Measurements from ENCODE around the gene SSTR3.
A peak's percentile ranks its signal among the peaks of the same experiment; 100 is the strongest.

SSTR3 gene

DNA sequence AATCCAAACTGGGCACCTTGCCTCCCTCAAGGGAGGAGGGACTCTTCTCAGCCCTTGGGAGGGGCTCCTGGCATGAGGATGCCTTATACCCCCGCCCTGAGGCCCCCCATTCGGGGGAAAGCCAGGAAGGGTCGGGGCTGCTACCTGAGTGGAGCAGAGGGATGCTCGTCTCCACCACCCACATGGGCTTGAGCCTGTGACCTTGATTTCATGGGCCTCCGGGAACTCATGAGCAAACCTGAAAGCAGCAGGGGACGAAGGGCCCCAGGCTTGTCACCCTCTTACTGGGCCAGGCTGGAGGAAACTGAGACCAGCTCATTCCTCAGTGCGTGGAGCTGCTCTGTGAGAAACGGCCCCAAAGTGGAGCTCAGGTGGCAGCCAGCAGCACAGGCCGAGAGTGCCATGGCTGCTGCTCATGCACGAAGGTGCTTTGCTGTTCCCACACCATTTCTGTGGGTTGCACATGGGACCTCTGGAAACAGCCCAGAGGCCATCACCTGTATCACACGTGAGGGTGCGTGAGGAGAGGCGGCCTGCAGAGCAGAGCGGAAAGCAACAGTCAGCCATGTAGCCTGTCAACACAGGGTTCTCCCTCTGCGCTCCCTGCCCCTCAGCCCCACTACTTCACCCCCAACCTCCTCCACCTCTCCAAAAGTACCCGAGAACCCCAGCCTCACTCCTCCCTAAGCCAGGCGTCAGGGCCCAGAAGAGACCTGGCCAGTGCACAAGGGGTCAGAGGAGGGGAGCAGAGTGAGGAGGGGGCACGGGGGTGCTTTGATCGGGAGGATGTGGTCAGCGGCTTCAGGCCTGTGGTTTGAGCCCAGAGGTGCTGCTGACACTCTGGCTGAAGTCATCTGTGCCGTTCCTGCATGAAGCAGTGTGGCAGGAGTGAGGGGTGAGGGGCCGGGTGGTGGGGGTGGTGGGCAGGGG is 48.4 kb downstream of the SSTR3 start:
- no peak for DNase-seq

DNA sequence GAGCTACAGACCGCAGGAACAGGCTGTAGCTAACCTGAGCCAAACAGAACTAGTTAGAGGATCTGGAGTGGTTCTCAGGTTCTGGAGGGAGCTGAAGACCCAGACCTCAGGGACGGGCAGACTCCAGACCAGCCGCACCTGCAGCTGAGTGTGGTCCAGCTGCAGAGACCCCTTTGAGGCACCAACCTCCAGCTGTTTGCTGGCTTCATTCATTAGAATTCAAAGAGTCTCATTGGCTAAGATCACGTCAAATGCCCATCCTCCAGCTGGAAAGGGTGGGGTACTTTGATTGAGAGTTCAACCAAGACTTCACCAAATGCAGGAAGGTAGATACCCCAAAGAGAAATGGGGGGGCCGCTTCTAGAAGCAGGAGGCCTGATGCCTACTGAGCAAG is 49.2 kb downstream of the SSTR3 start:
- no peak for DNase-seq

DNA sequence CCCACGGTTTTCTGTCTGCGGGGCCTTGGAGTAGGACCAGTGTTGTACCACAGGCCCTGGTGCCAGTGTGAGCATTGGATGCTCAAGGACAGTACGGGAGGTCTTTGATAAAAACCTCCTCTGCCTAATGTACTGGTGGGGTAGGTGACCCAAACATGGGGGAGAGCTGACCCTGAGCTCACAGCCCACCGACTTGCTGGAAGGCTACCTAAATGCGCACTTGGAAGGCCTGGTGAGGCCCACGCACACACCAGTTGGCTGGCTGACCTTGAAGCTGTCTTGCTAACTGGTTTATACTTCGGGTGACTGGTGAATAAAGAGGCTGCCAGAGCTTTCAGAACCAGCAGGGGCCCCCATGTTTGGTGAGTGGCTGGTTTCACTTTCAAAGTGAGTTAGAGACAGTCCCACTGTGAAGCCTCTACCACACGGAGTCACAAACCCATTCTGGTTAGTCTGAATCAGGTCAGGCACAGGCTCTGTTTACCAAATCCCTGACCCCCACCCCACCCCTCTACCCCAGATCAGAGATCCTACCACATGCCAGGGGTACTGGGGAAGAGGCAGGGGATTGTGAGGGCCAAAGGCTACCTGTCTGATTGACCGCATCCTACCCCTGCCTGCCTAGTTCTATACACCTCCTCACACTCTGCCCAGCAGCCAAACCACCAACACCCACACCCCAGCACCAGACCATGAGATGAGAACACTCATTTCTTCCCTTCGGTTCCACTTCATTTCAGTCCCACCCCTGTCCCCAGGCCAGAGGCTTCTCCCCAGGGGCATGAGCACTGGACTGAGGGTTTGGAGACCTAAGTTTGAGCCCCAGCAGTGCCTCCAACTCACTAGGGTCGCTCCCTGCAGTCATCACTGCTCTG is 49.8 kb downstream of the SSTR3 start:
- peak; percentile 71 to 74 for DNase-seq

DNA sequence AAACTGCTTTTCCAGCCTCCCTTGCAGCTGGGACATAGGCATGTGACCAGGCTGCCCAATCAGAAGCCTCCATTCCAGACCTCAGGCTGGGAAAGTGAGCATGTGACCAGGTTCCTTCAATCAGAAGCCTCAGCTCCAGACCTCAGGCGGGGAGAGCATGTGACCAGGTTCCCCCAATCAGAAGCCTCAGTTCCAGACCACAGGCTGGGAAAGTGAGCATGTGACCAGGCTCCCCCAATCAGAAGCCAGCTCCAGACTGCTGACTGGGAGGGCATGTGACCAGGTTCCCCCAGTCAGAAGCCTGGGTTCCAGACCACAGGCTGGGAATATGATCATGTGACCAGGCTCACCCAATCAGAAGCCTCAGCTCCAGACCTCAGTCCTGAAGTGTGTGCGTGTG is 50.8 kb downstream of the SSTR3 start:
- DNase-seq, result no peak

DNA sequence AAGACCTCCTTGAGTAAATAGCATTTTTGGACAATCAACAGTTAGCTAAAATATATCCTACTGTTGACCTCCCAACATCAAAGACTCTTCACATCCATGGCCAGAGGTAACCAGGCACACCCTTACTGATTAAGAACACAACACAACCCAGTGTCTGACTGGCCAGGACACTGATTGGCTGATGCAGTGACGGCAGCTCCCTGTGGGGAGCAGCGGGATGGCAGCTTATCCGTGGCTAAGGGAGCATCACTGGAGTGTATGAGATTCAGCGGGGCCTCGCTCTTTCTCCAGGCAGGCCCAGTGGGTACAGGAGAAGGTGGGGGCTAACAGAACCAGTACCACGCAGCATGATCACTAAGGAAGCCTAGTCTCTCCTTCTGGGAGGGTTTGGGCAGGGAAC is 52.2 kb downstream of the SSTR3 start:
- no peak for DNase-seq

DNA sequence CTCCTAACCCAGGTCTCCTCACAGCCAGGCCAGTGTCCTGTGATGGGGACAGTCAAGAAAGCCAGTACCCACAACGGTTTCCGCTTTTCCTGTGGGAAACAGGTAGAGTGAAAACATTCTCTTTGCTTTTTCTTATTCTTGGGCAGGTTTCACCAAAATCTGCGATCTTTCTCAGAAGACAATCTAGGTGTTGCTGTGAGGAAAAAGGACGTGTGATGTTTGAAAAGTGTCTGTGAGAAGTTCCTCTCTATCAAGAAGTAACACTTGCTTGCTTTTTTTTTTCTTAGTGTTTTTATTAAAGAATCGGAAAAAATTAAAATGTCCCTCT is 53.4 kb downstream of the SSTR3 start:
- DNase-seq, result no peak

DNA sequence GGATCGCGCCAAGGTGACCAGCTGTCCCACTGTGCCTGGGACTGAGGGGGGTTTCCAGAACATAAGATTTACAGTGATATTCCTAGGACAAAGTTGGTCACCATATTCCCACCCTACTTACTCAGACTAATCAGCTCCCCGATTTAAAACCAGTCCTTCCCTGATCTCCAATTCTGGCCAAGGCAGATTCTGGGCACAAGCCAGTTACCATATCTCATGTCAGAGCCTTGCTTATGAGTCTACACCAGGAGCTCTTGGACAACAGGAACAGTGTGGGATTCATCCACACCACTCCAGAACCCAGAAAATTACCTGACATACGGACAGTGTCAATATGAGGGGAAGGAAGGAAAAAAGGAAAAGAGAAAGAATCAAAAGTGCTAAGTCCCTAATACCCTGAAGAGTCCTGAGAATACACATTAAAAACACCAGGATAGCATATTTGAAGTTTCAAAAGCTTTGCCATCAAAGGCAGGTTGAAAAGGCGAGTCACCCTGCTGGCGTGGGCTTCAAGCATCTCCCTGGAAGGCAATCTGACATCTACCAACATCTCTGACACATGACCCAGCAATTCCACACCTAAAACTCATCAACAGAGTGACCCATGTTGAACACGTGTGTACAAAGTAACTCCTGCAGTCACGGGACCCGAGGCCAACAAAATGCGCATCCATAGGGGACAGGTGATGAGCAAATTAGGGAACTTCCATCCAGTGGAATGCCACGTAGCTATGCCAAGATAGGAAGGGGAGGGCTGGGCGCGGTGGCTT is 54.6 kb downstream of the SSTR3 start:
- no peak for DNase-seq

DNA sequence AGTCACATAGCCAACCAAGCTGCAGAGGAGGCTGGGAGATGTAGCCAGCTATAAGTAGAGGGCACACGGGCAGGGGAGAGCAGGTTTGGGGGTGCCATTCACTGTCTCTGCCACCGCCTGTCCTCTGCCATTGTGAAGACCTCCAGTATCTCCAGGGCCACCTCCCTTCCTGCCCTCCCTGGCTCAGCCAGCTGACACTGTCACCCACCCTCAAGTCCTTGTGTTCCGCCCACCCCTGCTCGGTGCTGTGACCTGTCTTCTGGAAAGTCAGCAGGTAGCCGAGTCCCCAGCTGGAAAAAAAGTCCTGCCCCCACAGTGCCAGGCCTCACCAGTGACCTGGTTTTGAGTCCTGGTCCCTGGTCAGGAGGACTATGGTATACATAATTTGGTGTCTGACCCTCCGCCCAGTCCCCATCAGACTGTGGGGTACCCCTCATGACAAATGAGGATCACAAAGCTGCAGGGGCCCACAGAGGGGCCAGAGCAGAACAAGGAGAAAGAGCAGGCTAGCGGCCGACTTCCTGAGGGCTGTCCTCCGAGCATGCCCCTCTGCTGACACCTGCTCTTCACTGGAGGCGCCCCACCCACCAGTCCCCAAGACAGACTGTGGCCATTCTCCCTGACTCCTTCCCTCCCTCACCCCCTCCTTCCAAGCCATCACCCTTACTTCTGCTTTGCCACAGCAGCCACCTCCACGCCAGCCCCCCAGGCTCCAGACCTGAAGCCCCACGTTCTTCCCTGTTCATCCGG is 55.4 kb downstream of the SSTR3 start:
- no peak for DNase-seq

DNA sequence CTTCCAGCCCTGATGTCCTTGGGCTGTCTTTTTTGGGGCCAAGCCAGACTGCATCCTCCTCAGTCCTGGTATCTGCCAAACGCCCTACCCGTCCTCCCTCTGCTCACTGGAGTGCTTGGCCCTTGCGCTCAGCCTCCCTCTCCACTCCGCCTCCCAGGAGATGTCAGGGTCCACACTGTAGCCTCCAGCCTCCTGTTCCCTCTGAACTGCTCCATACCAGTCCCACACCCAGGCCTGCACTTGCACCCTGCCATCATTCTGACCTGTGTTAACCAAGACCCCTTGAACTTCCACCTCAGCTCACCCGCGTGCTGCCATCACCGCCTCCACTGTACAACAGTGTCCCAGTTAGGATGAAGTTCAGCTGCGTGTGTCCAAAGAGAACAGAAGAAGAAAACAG is 56.3 kb downstream of the SSTR3 start:
- DNase-seq, result no peak

DNA sequence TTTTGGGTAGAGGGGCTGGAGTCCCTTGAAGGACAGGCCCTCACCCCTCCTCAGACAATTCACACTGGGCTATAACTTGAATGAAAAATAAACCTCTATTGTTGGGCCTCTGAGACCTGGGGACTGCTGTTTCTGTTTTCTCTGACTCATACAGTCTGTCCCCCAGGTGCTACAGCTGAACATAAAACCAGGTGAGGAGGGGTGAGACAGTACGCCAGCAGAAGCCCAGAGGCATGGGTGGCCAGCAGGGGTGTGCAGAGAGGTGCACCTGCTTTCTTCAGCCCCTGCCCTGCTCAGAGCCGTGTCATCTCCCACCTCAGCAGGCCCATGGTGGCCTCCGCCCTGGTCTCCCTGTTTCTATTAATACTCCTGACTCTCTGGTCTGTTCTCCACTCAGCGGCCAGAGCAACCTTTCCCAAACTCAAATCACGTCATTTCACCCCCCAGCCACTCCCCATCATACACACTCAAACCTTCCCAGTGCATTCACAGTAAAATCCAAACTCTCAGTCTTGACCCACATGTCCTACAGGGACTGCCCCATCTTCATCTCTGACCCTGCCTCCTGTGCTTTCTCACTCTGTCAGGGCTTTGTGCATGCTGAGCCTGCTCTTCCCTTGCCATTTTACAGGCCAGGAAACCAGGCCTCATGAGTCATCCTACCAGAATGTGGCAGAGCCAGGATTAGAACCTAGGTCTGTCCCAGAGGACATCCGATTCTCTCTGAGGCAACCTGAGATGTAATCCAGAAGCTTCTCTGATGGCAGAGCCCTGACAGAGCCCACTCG is 57.2 kb downstream of the SSTR3 start:
- DNase-seq, result no peak
